Neural cell (in vitro differentiated cells): Measurements from ENCODE around the gene SLC12A5. TPM values are rescaled to one million over a fixed set of nuclear protein-coding genes. Genes with fewer than 3 reads are reported as not detected.

Source experiments
- H2AFZ ChIP-seq: fragments of 200-600, 300-800 bp; sonication (generic), shearing (Covaris generic); 2 replicates; pipeline ENCODE4 v1.6.0; 2014; ENCODE audit warnings: low read depth, mild to moderate bottlenecking, antibody characterized with exemption, low read length, moderate library complexity
- H3F3A ChIP-seq: fragments of 200-600 bp; shearing (Covaris generic); 2 replicates; pipeline ENCODE4 v1.6.1; 2016; ENCODE audit warnings: mild to moderate bottlenecking, moderate library complexity, mixed read lengths, antibody characterized with exemption, low read length; ENCODE audit not compliant: insufficient read depth, poor library complexity, severe bottlenecking
- H3K27ac ChIP-seq: fragments of 200-600, 300-800 bp; sonication (generic), shearing (Covaris generic); 2 replicates; pipeline ENCODE4 v1.5.1; 2014; ENCODE audit warnings: mild to moderate bottlenecking, low read length, moderate library complexity
- H3K27me3 ChIP-seq: fragments of 300-800, 200-600 bp; sonication (generic), shearing (Covaris generic); 2 replicates; pipeline ENCODE4 v1.6.0; 2014; ENCODE audit warnings: mild to moderate bottlenecking, low read depth, low read length, moderate library complexity; ENCODE audit not compliant: insufficient read depth
- H3K36me3 ChIP-seq: fragments of 300-800, 200-600 bp; sonication (generic), shearing (Covaris generic); 2 replicates; pipeline ENCODE4 v1.5.1; 2014; ENCODE audit warnings: mild to moderate bottlenecking, antibody characterized with exemption, low read length, moderate library complexity; ENCODE audit not compliant: insufficient read depth
- H3K4me2 ChIP-seq: fragments of 300-800, 200-600 bp; sonication (generic), shearing (Covaris generic); 2 replicates; pipeline ENCODE4 v1.6.0; 2014; ENCODE audit warnings: mild to moderate bottlenecking, low read length
- H3K4me3 ChIP-seq: fragments of 300-800, 200-600 bp; sonication (generic), shearing (Covaris generic); 2 replicates; pipeline ENCODE4 v1.5.1; 2014; ENCODE audit warnings: mild to moderate bottlenecking, low read length, moderate library complexity
- H3K79me2 ChIP-seq: fragments of 200-600 bp; shearing (Covaris generic); replicated peaks from 2 replicates; pipeline ENCODE4 v1.6.0; 2014; ENCODE audit warnings: mild to moderate bottlenecking, low read length, moderate library complexity; ENCODE audit not compliant: insufficient read depth
- H3K9ac ChIP-seq: fragments of 300-800, 200-600 bp; sonication (generic), shearing (Covaris generic); 2 replicates; pipeline ENCODE4 v1.6.1; 2016; ENCODE audit warnings: mild to moderate bottlenecking, low read length, mixed read lengths
- H3K9me2 ChIP-seq: fragments of 200-600 bp; shearing (Covaris generic); 2 replicates; pipeline ENCODE4 v1.6.1; 2016; ENCODE audit warnings: mild to moderate bottlenecking, low read length, mixed read lengths; ENCODE audit not compliant: insufficient read depth
- H3K9me3 ChIP-seq: fragments of 200-600, 300-800 bp; sonication (generic), shearing (Covaris generic); 2 replicates; pipeline ENCODE4 v1.6.1; 2016; ENCODE audit warnings: mild to moderate bottlenecking, mixed run types, low read length, moderate library complexity, mixed read lengths
- H4K20me1 ChIP-seq: fragments of 200-600 bp; shearing (Covaris generic); 2 replicates; pipeline ENCODE4 v1.6.1; 2016; ENCODE audit warnings: mild to moderate bottlenecking, mixed run types; ENCODE audit not compliant: insufficient read depth
- CTCF ChIP-seq: fragments of 450-650 bp; IDR thresholded peaks from 2 replicates; pipeline ENCODE4 v1.5.1; 2014; ENCODE audit warnings: antibody characterized with exemption, mild to moderate bottlenecking, moderate library complexity; ENCODE audit not compliant: poor library complexity, severe bottlenecking
- EP300 ChIP-seq: fragments of 450-650 bp; conservative IDR thresholded peaks from 2 replicates; pipeline ENCODE4 v1.6.1; 2014; ENCODE audit warnings: antibody characterized with exemption, mild to moderate bottlenecking, moderate library complexity; ENCODE audit not compliant: poor library complexity, severe bottlenecking
- EZH2 ChIP-seq: fragments of 200-600, 300-800 bp; shearing (Covaris generic), sonication (generic); IDR thresholded peaks from 2 replicates; pipeline ENCODE4 v1.6.1; 2014; ENCODE audit warnings: antibody characterized with exemption, low read length, borderline replicate concordance, mild to moderate bottlenecking; ENCODE audit not compliant: insufficient read depth, poor library complexity, severe bottlenecking
- MXI1 ChIP-seq: fragments of 450-650 bp; conservative IDR thresholded peaks from 2 replicates; pipeline ENCODE4 v1.6.1; 2014; ENCODE audit warnings: antibody characterized with exemption, mild to moderate bottlenecking; ENCODE audit not compliant: poor library complexity, severe bottlenecking
- POLR2AphosphoS5 ChIP-seq: IDR thresholded peaks from 2 replicates; pipeline ENCODE4 v1.6.1; 2012
- RAD21 ChIP-seq: fragments of 450-650 bp; conservative IDR thresholded peaks from 2 replicates; pipeline ENCODE4 v1.6.1; 2014; ENCODE audit warnings: antibody characterized with exemption, mild to moderate bottlenecking, moderate library complexity
- REST ChIP-seq: IDR thresholded peaks from 2 replicates; pipeline ENCODE4 v1.6.1; 2012; ENCODE audit warnings: borderline replicate concordance
- SMC3 ChIP-seq: fragments of 450-650 bp; conservative IDR thresholded peaks from 2 replicates; pipeline ENCODE4 v1.6.1; 2014; ENCODE audit warnings: antibody characterized with exemption, mild to moderate bottlenecking, moderate library complexity; ENCODE audit not compliant: poor library complexity
- TAF1 ChIP-seq: IDR thresholded peaks from 2 replicates; pipeline ENCODE4 v1.6.1; 2012; ENCODE audit warnings: low read depth
- polyA plus RNA-seq: library from polyadenylated mRNA; depleted of rRNA; stranded (reverse); fragments of >200 nt; gene quantifications from 2 replicates; pipeline ENCODE4 v1.2.3, GENCODE V29; 2014

The SLC12A5 gene
- polyA plus RNA-seq, 1 donor from 2014 or later = 53.1 TPM

- no peak for TF ChIP-seq REST
- H4K20me1 ChIP-seq = no peaks in the 10 kb centered on the region
- no peak overlapping the region for H3K9ac ChIP-seq
- no peak overlapping the region for H3K4me3 ChIP-seq
- no peaks in the 10 kb centered on the region for H3K9me3 ChIP-seq
- no peak overlapping the region for H3K27ac ChIP-seq
- no peak overlapping the region for H3K4me2 ChIP-seq
- H2AFZ ChIP-seq = no peak overlapping the region
- peaks cover 11% of the 10 kb centered on the region for H3K36me3 ChIP-seq
- H3K79me2 ChIP-seq = no peaks in the 10 kb centered on the region
- H3F3A ChIP-seq = no peaks in the 10 kb centered on the region
- H3K27me3 ChIP-seq = peaks cover 15% of the 10 kb centered on the region
- H3K9me2 ChIP-seq = no peaks in the 10 kb centered on the region
These were observed 31.4 kb downstream of the SLC12A5 start for GRCh38 chr20:46060301-46060881.

- Histone ChIP-seq H2AFZ (no peak overlapping the region), H3F3A (no peaks in the 10 kb centered on the region), H3K9ac (no peak overlapping the region), H3K4me3 (no peak overlapping the region), H3K27me3 (peaks cover 15% of the 10 kb centered on the region), H3K36me3 (peaks cover 7% of the 10 kb centered on the region), H3K79me2 (no peaks in the 10 kb centered on the region), H3K4me2 (no peak overlapping the region), H3K27ac (no peak overlapping the region), H3K9me3 (no peaks in the 10 kb centered on the region), H4K20me1 (no peaks in the 10 kb centered on the region), H3K9me2 (no peaks in the 10 kb centered on the region)
- no peak for TF ChIP-seq CTCF
- TF ChIP-seq POLR2AphosphoS5 = no peak
- TF ChIP-seq MXI1 = no peak
- TF ChIP-seq TAF1 = no peak
- TF ChIP-seq EZH2 = no peak
- no peak for TF ChIP-seq RAD21
- no peak for TF ChIP-seq REST
- TF ChIP-seq SMC3 = no peak
- no peak for TF ChIP-seq EP300
These were observed 32.0 kb downstream of the SLC12A5 start for GRCh38 chr20:46060975-46061374.
